Naive thymus-derived CD8-positive, alpha-beta T cell (primary cell): ENCODE data around the gene CRYGA. TPM values are rescaled to one million over a fixed set of nuclear protein-coding genes. Genes with fewer than 3 reads are reported as not detected.
"Not testable (repeated sequence)": the region's sequence is repeated elsewhere in the genome, so short reads cannot be mapped to it uniquely, and the experiment has no call there.

Source experiments
- ATAC-seq, 2 donors: fragments of 150-1000 bp; cut with Tn5 transposase in 1 of 2; sonication (Bioruptor Pico), chemical (Tn5 transposase) in 1 of 2; 1 replicate in 1 of 2; 2 replicates in 1 of 2; pipeline ENCODE4 v1.10.0; 2021; ENCODE audit warnings: mild to moderate bottlenecking in 2 of 2, moderate library complexity in 2 of 2
- POLR2A ChIA-PET: fragments of 350-600 bp; sonication (Branson Sonifier 250); formaldehyde crosslinking; loops from one replicate; lab custom pipeline; 2021; ENCODE audit warnings: antibody characterized with exemption; lab: Charles Lee
- DNase-seq, 10 donors: peaks; one replicate each; pipeline versions ENCODE4 v3.0.0 to v3.0.0-alpha.2; 2020 to 2022
- H3K27ac Mint-ChIP-seq, 10 donors: one replicate each; pipeline ENCODE4 v1.8.0; 2020 to 2022; ENCODE audit warnings: mild to moderate bottlenecking in 10 of 10, mixed read lengths in 10 of 10, moderate library complexity in 4 of 10, inconsistent platforms in 1 of 10
- H3K27me3 Mint-ChIP-seq, 5 donors: one replicate each; pipeline ENCODE4 v1.8.0; 2021 to 2022; ENCODE audit warnings: mixed read lengths in 5 of 5
- H3K36me3 Mint-ChIP-seq, 3 donors: one replicate each; pipeline ENCODE4 v1.8.0; 2020 to 2022; ENCODE audit warnings: mixed read lengths in 3 of 3, mild to moderate bottlenecking in 2 of 3, inconsistent platforms in 1 of 3
- H3K4me1 Mint-ChIP-seq, 4 donors: one replicate each; pipeline ENCODE4 v1.8.0; 2021 to 2022; ENCODE audit warnings: mixed read lengths in 4 of 4
- H3K4me3 Mint-ChIP-seq, 10 donors: one replicate each; pipeline ENCODE4 v1.8.0; 2020 to 2022; ENCODE audit warnings: mild to moderate bottlenecking in 10 of 10, mixed read lengths in 10 of 10, moderate library complexity in 6 of 10, inconsistent platforms in 1 of 10
- H3K9me3 Mint-ChIP-seq, 9 donors: one replicate each; pipeline ENCODE4 v1.8.0; 2020 to 2022; ENCODE audit warnings: mixed read lengths in 9 of 9, mild to moderate bottlenecking in 3 of 9, inconsistent platforms in 1 of 9, moderate library complexity in 1 of 9
- polyA plus RNA-seq, 3 donors: library from polyadenylated mRNA; unstranded; fragments of 300-500 nt; fragmentation: Illumina TruSeq; gene quantifications; one replicate each; pipeline ENCODE4 v1.2.3, GENCODE V29; 2021
- total RNA-seq, 8 experiments: library from RNA in 2 of 8; stranded (reverse) in 2 of 8; gene quantifications; one replicate each; pipeline ENCODE4 v1.2.3 and lab custom pipeline; 2021 to 2026

CRYGA gene
- total and polyA plus RNA-seq, 5 experiments from 2014 or later = not detected

DNA sequence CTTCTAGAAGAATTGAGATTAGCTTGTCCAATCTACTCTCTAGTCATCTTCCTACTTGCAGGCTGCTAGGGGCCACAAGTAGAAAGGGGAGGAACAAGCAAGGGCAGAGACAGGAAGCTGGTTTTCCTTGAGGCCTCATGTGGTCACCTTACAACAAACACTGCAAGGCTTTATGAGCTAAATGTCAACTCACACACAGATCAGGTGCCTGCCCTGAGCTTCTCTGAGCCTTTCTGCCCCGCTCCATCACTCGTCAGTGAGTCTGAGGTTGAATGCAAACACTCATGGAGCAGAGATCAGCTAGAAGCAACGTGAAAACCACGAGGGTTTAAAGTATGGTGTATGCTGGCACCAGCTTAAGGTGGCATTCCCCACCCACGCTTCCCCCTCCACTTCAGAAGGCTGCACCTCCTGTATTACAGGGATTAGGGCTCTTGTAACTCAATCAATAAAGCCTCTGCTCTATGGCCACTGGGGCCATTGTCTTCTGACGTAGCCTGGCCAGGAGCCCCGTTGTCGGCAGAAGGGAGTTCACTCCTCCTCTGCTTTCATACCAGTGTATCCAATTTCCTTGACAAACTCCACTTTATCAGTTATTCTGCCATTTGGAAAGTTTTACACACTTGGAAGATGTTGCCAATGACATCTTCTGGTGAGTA, 28.3 kb downstream of the CRYGA start:
- Mint-ChIP-seq H3K27me3 (no peaks in the 10 kb centered on the region), H3K27ac (peak overlapping the region in 1 of 10 donors; percentile 10), H3K36me3 (no peaks in the 10 kb centered on the region), H3K9me3 (peaks cover 0 to 9% (median 5%) of the 10 kb centered on the region in 9 donors), H3K4me1 (peaks cover 4 to 16% (median 11%) of the 10 kb centered on the region in 4 donors), H3K4me3 (peak overlapping the region in 3 of 10 donors; percentile 3 to 23 (median 13))
- ATAC-seq (peak; percentile 28 to 69), DNase-seq (peak in 3 of 10 donors; percentile 11 to 38 (median 14))
- POLR2A ChIA-PET = no interaction called here

GRCh38 chr2:208130712-208131110, 32.7 kb downstream of the CRYGA start:
- POLR2A ChIA-PET = no interaction called here

DNA sequence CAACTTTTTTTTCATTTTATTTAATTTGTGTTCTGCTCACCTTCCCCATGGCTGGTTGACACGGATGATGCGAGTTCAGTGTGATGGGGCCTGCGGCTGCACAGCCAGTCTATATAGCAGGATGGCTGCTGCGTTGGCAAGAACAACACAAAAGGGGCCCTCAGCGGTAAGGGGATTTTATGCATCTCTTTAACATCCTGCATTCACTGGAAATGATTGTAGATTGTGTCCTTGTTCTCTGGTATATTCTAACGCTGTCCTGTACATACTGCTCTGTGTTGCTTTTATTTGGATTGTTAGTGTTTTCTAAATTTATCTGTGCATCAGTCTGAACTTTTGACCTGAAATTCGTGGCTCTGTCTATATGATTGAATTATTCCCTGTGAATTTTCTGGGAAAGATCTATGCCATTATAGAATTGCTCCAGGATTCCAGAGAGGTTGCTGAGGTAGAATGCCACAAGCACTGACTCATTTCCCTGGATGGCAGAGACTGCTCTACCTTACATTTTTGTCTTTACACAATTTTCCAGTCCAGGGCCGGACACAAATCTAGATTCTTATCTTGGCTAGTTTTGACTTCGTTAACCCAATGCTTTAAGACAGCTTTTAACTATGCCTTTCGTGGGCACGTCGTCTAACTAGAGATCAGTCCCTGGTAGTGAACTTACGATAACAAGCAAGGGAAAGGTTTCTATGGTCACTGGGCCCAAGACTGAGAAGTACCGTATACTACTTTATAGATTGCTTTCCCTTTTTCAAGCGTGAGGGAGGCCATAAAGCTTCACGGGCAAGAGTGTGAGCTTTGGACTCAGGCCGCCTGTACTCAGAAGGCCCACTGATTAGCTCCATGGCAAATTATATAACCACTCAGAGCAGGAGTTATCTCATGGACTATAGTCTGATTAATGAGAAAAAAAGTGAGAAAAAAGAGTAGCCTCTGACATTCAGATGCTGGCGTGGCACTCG, 33.4 kb downstream of the CRYGA start, which contains the start of gene CRYGC:
Gene CRYGC (minus strand): TSS at position 85 of the 968 bp plus-strand sequence. CDS start 36 bp downstream, at position 49.
- DNase-seq = no peak

More at GRCh38 chr2:208130712-208131110, 32.7 kb downstream of the CRYGA start:
- Mint-ChIP-seq H3K27me3 (peaks cover 5 to 16% (median 11%) of the 10 kb centered on the region in 5 donors), H3K4me3 (no peak overlapping the region), H3K4me1 (peaks cover 2 to 11% (median 9%) of the 10 kb centered on the region in 4 donors), H3K9me3 (peaks cover 0 to 5% (median 0%) of the 10 kb centered on the region in 9 donors), H3K36me3 (peaks cover 0 to 3% (median 0%) of the 10 kb centered on the region in 3 donors), H3K27ac (no peak overlapping the region)
- no peak for ATAC-seq
- DNase-seq = no peak

GRCh38 chr2:208128136-208128535, 35.3 kb downstream of the CRYGA start:
- H3K36me3 Mint-ChIP-seq = peaks cover 0 to 3% (median 0%) of the 10 kb centered on the region in 3 donors
- peaks cover 0 to 5% (median 0%) of the 10 kb centered on the region in 9 donors for H3K9me3 Mint-ChIP-seq
- no peak for DNase-seq
- ATAC-seq = no peak
- no peak overlapping the region for H3K4me3 Mint-ChIP-seq
- POLR2A ChIA-PET = no interaction called here
- no peak overlapping the region for H3K27ac Mint-ChIP-seq
- peaks cover 15 to 37% (median 28%) of the 10 kb centered on the region in 5 donors for H3K27me3 Mint-ChIP-seq
- peaks cover 6 to 19% (median 10%) of the 10 kb centered on the region in 4 donors for H3K4me1 Mint-ChIP-seq

More for the DNA sequence above, 33.4 kb downstream of the CRYGA start, which contains the start of gene CRYGC:
- no peak for ATAC-seq
- Mint-ChIP-seq H3K9me3 (peaks cover 0 to 5% (median 0%) of the 10 kb centered on the region in 9 donors), H3K27ac (no peak within 1 kb of the TSS), H3K4me1 (peaks cover 0 to 8% (median 4%) of the 10 kb centered on the region in 4 donors), H3K27me3 (peaks cover 7 to 23% (median 17%) of the 10 kb centered on the region in 5 donors), H3K36me3 (peaks cover 0 to 3% (median 0%) of the 10 kb centered on the region in 3 donors), H3K4me3 (no peak within 1 kb of the TSS)
- POLR2A ChIA-PET = no interaction called here

DNA sequence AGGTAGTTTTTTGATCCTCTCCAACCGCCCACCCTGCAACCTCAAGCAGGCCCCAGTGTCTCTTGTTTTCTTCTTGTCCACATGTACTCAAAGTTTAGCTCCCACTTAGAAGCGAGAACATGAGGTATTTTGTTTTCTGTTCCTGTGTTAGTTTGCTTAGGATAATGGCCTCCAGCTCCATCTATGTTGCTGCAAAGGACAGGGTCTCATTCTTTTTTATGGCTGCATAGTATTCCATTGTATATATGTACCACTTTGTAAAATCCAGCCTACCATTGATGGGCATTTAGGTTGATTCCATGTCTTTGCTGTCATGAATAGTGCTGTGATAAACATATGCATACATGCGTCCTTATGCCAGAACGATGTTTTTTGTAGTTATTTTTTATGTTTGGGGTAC, 36.3 kb downstream of the CRYGA start:
- Mint-ChIP-seq H3K4me1 (peaks cover 6 to 19% (median 10%) of the 10 kb centered on the region in 4 donors), H3K36me3 (peaks cover 0 to 3% (median 0%) of the 10 kb centered on the region in 3 donors), H3K27me3 (peaks cover 15 to 37% (median 28%) of the 10 kb centered on the region in 5 donors), H3K4me3 (no peak overlapping the region), H3K9me3 (peaks cover 0 to 5% (median 0%) of the 10 kb centered on the region in 9 donors), H3K27ac (no peak overlapping the region)
- DNase-seq = no peak
- ATAC-seq = no peak
- POLR2A ChIA-PET = no interaction called here

GRCh38 chr2:208125251-208125650, 38.1 kb downstream of the CRYGA start:
- DNase-seq (no peak), ATAC-seq (no peak)
- Mint-ChIP-seq H3K4me1 (peaks cover 6 to 19% (median 10%) of the 10 kb centered on the region in 4 donors), H3K9me3 (peaks cover 0 to 5% (median 0%) of the 10 kb centered on the region in 9 donors), H3K27me3 (peaks cover 18 to 46% (median 32%) of the 10 kb centered on the region in 5 donors), H3K27ac (no peak overlapping the region), H3K4me3 (no peak overlapping the region), H3K36me3 (peaks cover 0 to 3% (median 0%) of the 10 kb centered on the region in 3 donors)
- POLR2A ChIA-PET = no interaction called here

DNA sequence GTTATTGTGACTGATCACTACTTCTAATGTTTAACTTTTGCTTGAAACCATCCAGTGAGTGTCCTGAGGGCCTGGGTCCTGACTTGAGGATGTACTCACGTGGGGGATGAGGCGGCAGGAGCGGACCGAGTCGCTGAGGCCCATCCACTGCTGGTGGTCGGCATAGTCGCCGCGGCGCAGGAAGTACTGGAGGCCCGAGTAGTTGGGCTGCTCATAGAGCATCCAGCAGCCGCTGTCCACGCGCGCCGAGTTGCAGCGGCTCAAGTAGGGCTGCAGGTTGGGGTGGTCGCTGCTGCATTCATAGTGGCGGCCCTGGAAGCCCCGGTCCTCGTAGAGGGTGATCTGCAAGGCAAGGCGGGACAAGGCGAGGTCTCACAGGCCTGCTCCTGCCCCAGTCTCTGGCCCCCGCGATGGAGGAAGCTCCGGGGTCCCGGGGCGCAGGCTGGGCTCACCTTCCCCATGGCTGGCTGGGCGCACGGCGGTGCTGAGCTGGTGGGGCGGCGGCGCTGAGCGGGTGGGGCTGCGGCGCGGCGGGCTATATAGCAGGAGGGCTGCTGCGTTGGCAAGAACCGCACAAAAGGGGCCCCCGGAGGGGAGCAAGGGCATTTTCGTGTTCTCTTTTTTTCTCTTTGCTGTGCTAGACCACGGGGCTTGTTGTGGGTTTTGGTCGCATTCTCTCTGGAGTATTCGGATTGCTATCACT, 39.2 kb downstream of the CRYGA start, which contains the start of gene CRYGD:
Gene CRYGD (minus strand): TSS at position 512 of the 703 bp plus-strand sequence. CDS start 51 bp downstream, at position 461.
- H3K27me3 Mint-ChIP-seq = peaks cover 19 to 46% (median 33%) of the 10 kb centered on the region in 5 donors
- peak within 1 kb of the TSS in 1 of 10 donors; percentile 19 for H3K27ac Mint-ChIP-seq
- peak; percentile 69 to 70 for ATAC-seq

GRCh38 chr2:208122248-208122647, 41.1 kb downstream of the CRYGA start:
- peaks cover 6 to 19% (median 10%) of the 10 kb centered on the region in 4 donors for H3K4me1 Mint-ChIP-seq
- no peak for DNase-seq
- H3K36me3 Mint-ChIP-seq = peaks cover 0 to 3% (median 0%) of the 10 kb centered on the region in 3 donors
- no peak overlapping the region for H3K27ac Mint-ChIP-seq
- no peak overlapping the region for H3K4me3 Mint-ChIP-seq
- no peak for ATAC-seq
- H3K9me3 Mint-ChIP-seq = peaks cover 0 to 2% (median 0%) of the 10 kb centered on the region in 9 donors
- peaks cover 18 to 36% (median 26%) of the 10 kb centered on the region in 5 donors for H3K27me3 Mint-ChIP-seq
- POLR2A ChIA-PET = no interaction called here

More for the DNA sequence above, 39.2 kb downstream of the CRYGA start, which contains the start of gene CRYGD:
- not testable (repeated sequence) for H3K36me3 Mint-ChIP-seq, H3K9me3 Mint-ChIP-seq
- POLR2A ChIA-PET = interaction anchor here (0.6 kb wide), 1 partner anchor 98 kb away, joined by 5 read pairs; no protein-coding TSS in a partner anchor
- DNase-seq = peak in 2 of 10 donors; percentile 16 to 18
- peak within 1 kb of the TSS in 9 of 10 donors; percentile 38 to 71 (median 67) for H3K4me3 Mint-ChIP-seq
- peaks cover 6 to 19% (median 10%) of the 10 kb centered on the region in 4 donors for H3K4me1 Mint-ChIP-seq

GRCh38 chr2:208118918-208119317, 44.5 kb downstream of the CRYGA start:
- Mint-ChIP-seq H3K4me1 (peaks cover 1 to 3% (median 3%) of the 10 kb centered on the region in 4 donors), H3K27ac (no peak overlapping the region), H3K27me3 (peaks cover 5 to 12% (median 8%) of the 10 kb centered on the region in 5 donors), H3K36me3 (no peaks in the 10 kb centered on the region), H3K9me3 (no peaks in the 10 kb centered on the region), H3K4me3 (no peak overlapping the region)
- no peak for ATAC-seq
- POLR2A ChIA-PET = no interaction called here
- no peak for DNase-seq

DNA sequence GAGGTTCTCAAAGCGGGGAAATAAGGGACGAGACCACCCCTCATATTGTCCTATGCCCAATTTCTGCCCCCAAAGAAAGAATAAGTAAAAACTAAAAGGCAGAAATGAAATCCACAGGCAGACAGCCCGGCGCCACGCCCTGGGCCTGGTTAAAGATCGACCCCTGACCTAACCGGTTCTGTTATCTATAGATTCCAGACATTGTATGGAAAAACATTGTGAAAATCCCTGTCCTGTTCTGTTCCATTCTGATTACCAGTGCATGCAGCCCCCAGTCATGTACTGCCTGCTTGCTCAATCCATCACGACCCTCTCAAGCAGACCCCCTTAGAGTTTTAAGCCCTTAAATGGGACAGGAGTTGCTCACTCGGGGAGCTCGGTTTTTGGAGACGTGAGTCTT, 46.0 kb downstream of the CRYGA start:
- not testable (repeated sequence) for H3K4me3 Mint-ChIP-seq, H3K4me1 Mint-ChIP-seq

GRCh38 chr2:208112969-208113368, 50.4 kb downstream of the CRYGA start:
- POLR2A ChIA-PET = no interaction called here
- peaks cover 0 to 2% (median 0%) of the 10 kb centered on the region in 4 donors for H3K4me1 Mint-ChIP-seq

More for the DNA sequence above, 46.0 kb downstream of the CRYGA start:
- DNase-seq, ATAC-seq, POLR2A ChIA-PET, H3K9me3 Mint-ChIP-seq, H3K36me3 Mint-ChIP-seq, H3K27ac Mint-ChIP-seq: not testable (repeated sequence)
- H3K27me3 Mint-ChIP-seq = peaks cover 0 to 22% (median 5%) of the 10 kb centered on the region in 5 donors

More at GRCh38 chr2:208112969-208113368, 50.4 kb downstream of the CRYGA start:
- peaks cover 0 to 34% (median 0%) of the 10 kb centered on the region in 5 donors for H3K27me3 Mint-ChIP-seq
- DNase-seq (no peak), ATAC-seq (no peak)
- H3K4me3 Mint-ChIP-seq = no peak overlapping the region
- no peaks in the 10 kb centered on the region for H3K9me3 Mint-ChIP-seq
- no peak overlapping the region for H3K27ac Mint-ChIP-seq
- H3K36me3 Mint-ChIP-seq = no peaks in the 10 kb centered on the region
